ENCODE results near the gene FZD4.
"Not testable (repeated sequence)": the region's sequence is repeated elsewhere in the genome, so short reads cannot be mapped to it uniquely, and the experiment has no call there.

FZD4 gene

GRCh38 chr11:86972734-86973133 is 17.5 kb upstream of the FZD4 start:
- no peak for DNase-seq

GRCh38 chr11:86969258-86969657 is 14.1 kb upstream of the FZD4 start:
- DNase-seq, result no peak

- not testable (repeated sequence) for DNase-seq
Measured at GRCh38 chr11:86967601-86968000, 12.4 kb upstream of the FZD4 start.

- DNase-seq, result no peak
Measured at GRCh38 chr11:86957976-86958646, 2.9 kb upstream of the FZD4 start.

- no peak for DNase-seq
Measured at GRCh38 chr11:86956905-86957195, 1.7 kb upstream of the FZD4 start.

GRCh38 chr11:86955111-86955360 is 159 bp downstream of the FZD4 start:
- no peak for DNase-seq

- DNase-seq, result no peak
Measured at GRCh38 chr11:86954269-86955110, 705 bp downstream of the FZD4 start.

GRCh38 chr11:86952221-86952875 is 2.8 kb downstream of the FZD4 start:
- DNase-seq, result no peak

GRCh38 chr11:86951706-86952105 is 3.5 kb downstream of the FZD4 start:
- DNase-seq, result no peak

- no peak for DNase-seq
Measured at GRCh38 chr11:86950661-86950995, 4.6 kb downstream of the FZD4 start.

- DNase-seq, result no peak
Measured at GRCh38 chr11:86949995-86950660, 5.1 kb downstream of the FZD4 start.

GRCh38 chr11:86948733-86949132 is 6.5 kb downstream of the FZD4 start:
- DNase-seq, result no peak

GRCh38 chr11:86947541-86947940 is 7.7 kb downstream of the FZD4 start:
- DNase-seq, result no peak

- DNase-seq, result not testable (repeated sequence)
Measured at GRCh38 chr11:86943505-86943904, 11.7 kb downstream of the FZD4 start.

- DNase-seq, result no peak
Measured at GRCh38 chr11:86941871-86942599, 13.2 kb downstream of the FZD4 start.

GRCh38 chr11:86941077-86941870 is 13.9 kb downstream of the FZD4 start:
- no peak for DNase-seq

GRCh38 chr11:86940122-86940777 is 14.9 kb downstream of the FZD4 start:
- no peak for DNase-seq

GRCh38 chr11:86938900-86939880 is 16.0 kb downstream of the FZD4 start:
- no peak for DNase-seq

- DNase-seq, result no peak
Measured at GRCh38 chr11:86938203-86938899, 16.8 kb downstream of the FZD4 start.

Data from COR-L47 (cell line).